H4 (cell line): ENCODE results near the gene CDH4. TPM values are rescaled to one million over a fixed set of nuclear protein-coding genes. Genes with fewer than 3 reads are reported as not detected.
"Not testable (repeated sequence)": the region's sequence is repeated elsewhere in the genome, so short reads cannot be mapped to it uniquely, and the experiment has no call there.

Experiments
- DNase-seq: peaks from one replicate; pipeline ENCODE4 v3.0.0-alpha.2; 2015; ENCODE audit warnings: low spot score
- total RNA-seq: library from RNA; depleted of rRNA; stranded (reverse); fragments of >200 nt; shearing (Covaris generic); gene quantifications from 2 replicates; pipeline ENCODE4 v1.2.3, GENCODE V29; 2014

The CDH4 gene
- total RNA-seq, 1 experiment from 2014 or later = 0.14 TPM

- DNase-seq = not testable (repeated sequence)
These were observed 719.5 kb downstream of the CDH4 start for GRCh38 chr20:61971595-61971994.

- DNase-seq = no peak
These were observed 720.8 kb downstream of the CDH4 start for GRCh38 chr20:61972636-61973508.

GRCh38 chr20:61973515-61974356, 721.7 kb downstream of the CDH4 start:
- no peak for DNase-seq

GRCh38 chr20:61974357-61974665, 722.2 kb downstream of the CDH4 start:
- DNase-seq = no peak

GRCh38 chr20:61975407-61976129, 723.5 kb downstream of the CDH4 start:
- no peak for DNase-seq

GRCh38 chr20:61976263-61976643, 724.2 kb downstream of the CDH4 start:
- no peak for DNase-seq

- no peak for DNase-seq
These were observed 724.8 kb downstream of the CDH4 start for GRCh38 chr20:61976644-61977418.

GRCh38 chr20:61977419-61977786, 725.3 kb downstream of the CDH4 start:
- no peak for DNase-seq

GRCh38 chr20:61978491-61978890, 726.4 kb downstream of the CDH4 start:
- no peak for DNase-seq

- DNase-seq = no peak
These were observed 727.0 kb downstream of the CDH4 start for GRCh38 chr20:61979090-61979489.

- no peak for DNase-seq
These were observed 727.9 kb downstream of the CDH4 start for GRCh38 chr20:61979701-61980635.

GRCh38 chr20:61980647-61981583, 728.9 kb downstream of the CDH4 start:
- DNase-seq = peak; percentile 43

GRCh38 chr20:61981691-61982090, 729.6 kb downstream of the CDH4 start:
- not testable (repeated sequence) for DNase-seq

GRCh38 chr20:61982191-61982950, 730.3 kb downstream of the CDH4 start:
- DNase-seq = no peak

- no peak for DNase-seq
These were observed 730.9 kb downstream of the CDH4 start for GRCh38 chr20:61982951-61983315.

GRCh38 chr20:61983965-61984364, 731.9 kb downstream of the CDH4 start:
- DNase-seq = no peak

- DNase-seq = not testable (repeated sequence)
These were observed 732.4 kb downstream of the CDH4 start for GRCh38 chr20:61984431-61984830.

- DNase-seq = no peak
These were observed 733.0 kb downstream of the CDH4 start for GRCh38 chr20:61985096-61985495.
